ENCODE data around the gene PRSS35.
"Not testable (repeated sequence)": the region's sequence is repeated elsewhere in the genome, so short reads cannot be mapped to it uniquely, and the experiment has no call there.

The PRSS35 gene

DNA sequence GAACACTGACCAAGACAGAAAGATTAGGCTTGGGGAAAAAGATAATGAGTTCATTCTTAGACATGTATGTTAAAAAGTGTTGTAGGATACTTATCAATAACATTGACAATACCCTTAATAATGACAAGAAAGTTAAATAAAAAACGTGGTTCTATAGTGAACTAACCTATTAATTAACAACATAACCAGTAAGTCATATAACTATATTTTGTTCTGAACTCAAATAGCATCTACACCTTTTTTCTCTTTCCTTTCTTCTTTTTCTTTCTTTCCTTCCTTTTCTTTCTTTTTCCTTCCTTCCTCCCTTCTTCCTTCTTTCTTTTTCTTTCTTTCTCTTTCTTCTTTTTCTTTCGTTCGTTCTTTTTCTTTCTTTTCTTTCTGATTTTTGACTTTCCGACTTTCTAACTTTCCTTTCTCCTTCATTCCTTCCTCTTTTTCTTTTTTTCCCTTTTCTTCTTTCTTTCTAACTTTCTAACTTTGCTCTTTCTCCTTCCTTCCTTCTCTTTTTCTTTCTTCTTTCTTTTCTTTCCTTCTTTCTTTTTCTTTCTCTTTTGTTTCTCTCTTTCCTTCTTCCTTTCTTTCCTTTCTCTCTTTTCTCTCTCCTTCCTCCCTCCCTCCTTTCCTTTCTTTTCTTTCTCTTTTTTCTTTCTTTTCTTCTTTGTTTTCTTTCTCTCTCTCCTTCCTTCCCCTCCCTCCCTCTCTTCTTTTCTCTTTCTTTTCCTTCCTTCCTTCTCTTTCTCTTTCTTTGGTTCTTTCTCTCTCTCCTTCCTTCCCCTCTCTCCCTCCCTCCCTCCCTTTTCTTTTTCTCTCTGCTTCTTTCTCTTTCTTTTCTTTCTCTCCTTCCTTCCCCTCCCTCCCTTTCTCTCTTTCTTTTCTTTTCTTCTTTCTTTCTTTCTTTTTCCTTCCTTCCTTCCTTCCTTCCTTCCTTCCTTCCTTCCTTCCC is 24.6 kb downstream of the PRSS35 start:
- in situ Hi-C loops (cut with MboI; ENCODE audit: low sequenced_read_pairs, unreplicated experiment): no loop called here
- TF ChIP-seq CTCF (IDR thresholded peaks at IDR 0.05; ENCODE audit: borderline replicate concordance, control extremely low read depth, extremely low read depth, insufficient read depth, missing control alignments): no peak
- DNase-seq (ENCODE audit: low spot score): no peak

- no peak for DNase-seq (ENCODE audit: low spot score)
- no peak for TF ChIP-seq CTCF (IDR thresholded peaks at IDR 0.05; ENCODE audit: borderline replicate concordance, control extremely low read depth, extremely low read depth, insufficient read depth, missing control alignments)
- in situ Hi-C loops (cut with MboI; ENCODE audit: low sequenced_read_pairs, unreplicated experiment): no loop called here
Measured at GRCh38 chr6:83539678-83540077, 27.3 kb downstream of the PRSS35 start.

DNA sequence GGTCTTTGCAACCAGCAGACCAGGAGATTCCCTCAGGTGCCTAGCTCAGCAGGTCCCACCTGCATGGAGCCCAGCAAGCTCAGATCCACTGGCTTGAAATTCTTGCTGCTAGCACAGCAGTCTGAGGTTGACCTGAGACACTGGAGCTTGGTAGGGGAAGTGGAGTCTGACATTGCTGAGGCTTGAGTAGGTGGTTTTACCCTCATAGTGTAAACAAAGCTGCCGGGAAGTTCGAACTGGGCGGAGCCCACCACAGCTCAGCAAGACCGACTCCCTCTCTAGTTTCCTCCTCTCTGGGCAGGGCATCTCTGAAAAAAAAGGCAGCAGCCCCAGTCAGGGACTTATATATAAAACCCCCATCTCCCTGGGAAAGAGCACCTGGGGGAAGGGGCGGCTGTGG is 34.3 kb downstream of the PRSS35 start:
- in situ Hi-C loops (cut with MboI; ENCODE audit: low sequenced_read_pairs, unreplicated experiment): no loop called here
- no peak for TF ChIP-seq CTCF (IDR thresholded peaks at IDR 0.05; ENCODE audit: borderline replicate concordance, control extremely low read depth, extremely low read depth, insufficient read depth, missing control alignments)
- no peak for DNase-seq (ENCODE audit: low spot score)

DNA sequence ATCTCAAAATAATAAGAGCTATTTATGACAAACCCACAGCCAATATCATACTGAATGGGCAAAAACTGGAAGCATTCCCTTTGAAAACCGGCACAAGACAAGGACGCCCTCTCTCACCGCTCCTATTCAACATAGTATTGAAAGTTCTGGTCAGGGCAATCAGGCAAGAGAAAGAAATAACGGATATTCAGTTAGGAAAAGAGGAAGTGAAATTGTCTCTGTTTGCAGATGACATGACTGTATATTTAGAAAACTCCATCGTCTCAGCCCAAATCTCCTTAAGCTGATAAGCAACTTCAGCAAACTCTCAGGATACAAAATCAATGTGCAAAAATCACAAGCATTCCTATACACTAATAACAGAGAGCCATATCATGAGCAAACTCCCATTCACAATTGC is 38.1 kb downstream of the PRSS35 start:
- DNase-seq (ENCODE audit: low spot score); in situ Hi-C loops (cut with MboI; ENCODE audit: low sequenced_read_pairs, unreplicated experiment): not testable (repeated sequence)

DNA sequence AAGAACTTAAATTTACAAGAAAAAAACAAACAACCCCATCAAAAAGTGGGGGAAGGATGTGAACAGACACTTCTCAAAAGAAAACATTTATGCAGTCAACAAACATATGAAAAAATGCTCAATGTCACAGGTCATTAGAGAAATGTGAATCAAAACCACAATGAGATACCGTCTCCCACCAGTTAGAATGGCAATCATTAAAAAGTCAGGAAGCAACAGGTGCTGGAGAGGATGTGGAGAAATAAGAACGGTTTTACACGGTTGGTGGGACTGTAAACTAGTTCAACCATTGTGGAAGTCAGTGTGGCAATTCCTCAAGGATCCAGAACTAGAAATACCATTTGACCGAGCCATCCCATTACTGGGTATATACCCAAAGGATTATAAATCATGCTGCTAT is 39.4 kb downstream of the PRSS35 start:
- DNase-seq (ENCODE audit: low spot score); in situ Hi-C loops (cut with MboI; ENCODE audit: low sequenced_read_pairs, unreplicated experiment): not testable (repeated sequence)

DNA sequence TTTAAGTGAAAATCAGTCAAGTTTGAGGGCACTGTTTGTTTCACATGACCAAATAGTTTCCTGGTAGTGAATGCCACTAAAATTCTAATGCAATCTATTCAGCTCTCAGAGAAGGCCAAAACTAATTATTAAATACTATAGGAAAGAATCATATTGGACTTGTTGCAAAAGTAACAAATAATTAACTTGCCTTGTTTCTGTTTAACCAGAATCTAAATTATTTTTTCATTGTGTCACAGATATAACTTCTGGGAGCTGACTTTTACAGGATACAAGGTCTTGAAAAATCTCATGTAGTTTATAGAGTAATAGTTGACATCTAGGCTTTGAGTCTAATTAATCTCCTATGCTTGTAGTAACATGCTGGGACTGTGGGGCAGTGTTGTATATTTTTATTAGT is 44.5 kb downstream of the PRSS35 start:
- TF ChIP-seq CTCF (IDR thresholded peaks at IDR 0.05; ENCODE audit: borderline replicate concordance, control extremely low read depth, extremely low read depth, insufficient read depth, missing control alignments): no peak
- no peak for DNase-seq (ENCODE audit: low spot score)
- in situ Hi-C loops (cut with MboI; ENCODE audit: low sequenced_read_pairs, unreplicated experiment): no loop called here

DNA sequence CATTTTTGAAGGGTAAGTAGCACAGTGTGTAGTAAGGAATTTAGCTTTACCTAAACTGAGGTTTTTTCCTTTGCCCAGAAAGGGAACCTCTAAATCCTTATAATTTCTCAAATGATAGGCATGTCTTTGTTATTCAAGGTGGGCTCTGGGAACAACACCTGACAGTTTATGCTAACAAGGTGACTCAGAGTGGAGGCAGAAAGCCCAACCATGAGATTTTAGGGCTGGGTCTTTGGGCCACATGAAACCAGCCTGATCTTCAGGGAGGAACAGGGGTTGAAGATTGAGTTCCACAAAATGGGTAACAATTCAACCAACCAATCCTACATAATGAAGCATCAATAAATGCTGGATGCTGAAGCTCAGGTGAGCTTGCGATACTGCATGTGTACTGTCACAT is 46.6 kb downstream of the PRSS35 start:
- no peak for DNase-seq (ENCODE audit: low spot score)
- in situ Hi-C loops (cut with MboI; ENCODE audit: low sequenced_read_pairs, unreplicated experiment): no loop called here
- TF ChIP-seq CTCF (IDR thresholded peaks at IDR 0.05; ENCODE audit: borderline replicate concordance, control extremely low read depth, extremely low read depth, insufficient read depth, missing control alignments): no peak

GRCh38 chr6:83571663-83572185 is 59.4 kb downstream of the PRSS35 start:
- in situ Hi-C loops (cut with MboI; ENCODE audit: low sequenced_read_pairs, unreplicated experiment); DNase-seq (ENCODE audit: low spot score): not testable (repeated sequence)

Measured in GM13976 (cell line).